Lower leg skin (tissue), 3 donors: ENCODE measurements around the gene ITGB5.

ENCODE experiments used
- POLR2A ChIP-seq, 2 donors: fragments of 450-650 bp; IDR thresholded peaks; one replicate each; pipeline ENCODE4 v1.6.1; 2016 to 2017; ENCODE audit warnings: antibody characterized with exemption in 2 of 2, mild to moderate bottlenecking in 1 of 2, moderate library complexity in 1 of 2
- TF ChIP-seq, protein P1 (sequence below), 3 donors: fragments of 450-650 bp; IDR thresholded peaks; one replicate each; pipeline ENCODE4 v1.5.1; 2016; ENCODE audit warnings: antibody characterized with exemption in 3 of 3, mild to moderate bottlenecking in 3 of 3, moderate library complexity in 2 of 3

DNA sequence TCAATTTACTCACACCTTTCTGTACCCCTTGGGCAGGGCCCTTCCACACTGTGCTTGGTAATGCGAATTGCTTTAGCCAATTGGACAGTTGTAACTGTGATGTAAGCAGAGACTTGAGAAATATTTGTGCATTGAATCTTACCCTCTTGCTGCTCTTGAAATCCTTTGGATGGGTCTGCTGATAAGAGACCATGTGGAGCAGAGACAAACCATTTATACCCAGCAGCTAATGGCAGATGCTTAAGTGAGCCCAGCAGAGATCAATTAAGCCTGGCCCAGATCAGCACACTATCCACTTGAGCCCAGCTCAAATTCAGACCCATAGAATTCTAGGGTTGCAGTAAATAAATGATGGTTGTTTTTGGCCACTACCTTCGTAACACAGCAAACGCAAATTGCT is 28.1 kb upstream of the ITGB5 start:
- TF ChIP-seq, protein P1, sequence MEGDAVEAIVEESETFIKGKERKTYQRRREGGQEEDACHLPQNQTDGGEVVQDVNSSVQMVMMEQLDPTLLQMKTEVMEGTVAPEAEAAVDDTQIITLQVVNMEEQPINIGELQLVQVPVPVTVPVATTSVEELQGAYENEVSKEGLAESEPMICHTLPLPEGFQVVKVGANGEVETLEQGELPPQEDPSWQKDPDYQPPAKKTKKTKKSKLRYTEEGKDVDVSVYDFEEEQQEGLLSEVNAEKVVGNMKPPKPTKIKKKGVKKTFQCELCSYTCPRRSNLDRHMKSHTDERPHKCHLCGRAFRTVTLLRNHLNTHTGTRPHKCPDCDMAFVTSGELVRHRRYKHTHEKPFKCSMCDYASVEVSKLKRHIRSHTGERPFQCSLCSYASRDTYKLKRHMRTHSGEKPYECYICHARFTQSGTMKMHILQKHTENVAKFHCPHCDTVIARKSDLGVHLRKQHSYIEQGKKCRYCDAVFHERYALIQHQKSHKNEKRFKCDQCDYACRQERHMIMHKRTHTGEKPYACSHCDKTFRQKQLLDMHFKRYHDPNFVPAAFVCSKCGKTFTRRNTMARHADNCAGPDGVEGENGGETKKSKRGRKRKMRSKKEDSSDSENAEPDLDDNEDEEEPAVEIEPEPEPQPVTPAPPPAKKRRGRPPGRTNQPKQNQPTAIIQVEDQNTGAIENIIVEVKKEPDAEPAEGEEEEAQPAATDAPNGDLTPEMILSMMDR (IDR thresholded peaks at IDR 0.05), result no peak
- no peak for TF ChIP-seq POLR2A (IDR thresholded peaks at IDR 0.05)
